GM12878 (cell line): Measurements from ENCODE around the gene CNN3. TPM values are rescaled to one million over a fixed set of nuclear protein-coding genes. Genes with fewer than 3 reads are reported as not detected.

Experiments
- ASH2L ChIP-seq: fragments of 300-600, 200-600 bp; sonication (generic); IDR thresholded peaks from 2 replicates; pipeline ENCODE4 v1.6.1; 2017; ENCODE audit warnings: low read depth, mild to moderate bottlenecking, borderline replicate concordance
- ATF7 ChIP-seq: fragments of 450-650 bp; IDR thresholded peaks from 2 replicates; pipeline ENCODE4 v1.6.1; 2016; ENCODE audit warnings: low read depth, mild to moderate bottlenecking
- CEBPB ChIP-seq, 2 experiments: fragments of 150-350 bp in 1 of 2; IDR thresholded peaks; 2 replicates each; pipeline ENCODE4 v1.6.1; 2012 to 2014; ENCODE audit warnings: low read depth in 2 of 2, low read length in 2 of 2, borderline replicate concordance in 1 of 2, inconsistent platforms in 1 of 2
- CREM ChIP-seq: IDR thresholded peaks from 2 replicates; pipeline ENCODE4 v1.6.1; 2014; ENCODE audit warnings: antibody characterized with exemption, low read depth
- FOS ChIP-seq: IDR thresholded peaks from 3 replicates; pipeline ENCODE4 v1.6.1; 2011; ENCODE audit warnings: borderline replicate concordance; ENCODE audit not compliant: insufficient read length; ENCODE audit errors: extremely low read depth
- IKZF2 ChIP-seq, 2 experiments: fragments of 450-650 bp; IDR thresholded peaks; 2 replicates each; pipeline ENCODE4 v1.6.1; 2017; ENCODE audit warnings: mild to moderate bottlenecking in 2 of 2, moderate library complexity in 2 of 2
- IRF4 ChIP-seq: IDR thresholded peaks from 2 replicates; pipeline ENCODE4 v1.6.1; 2011; ENCODE audit warnings: low read depth, low read length
- MEF2A ChIP-seq: IDR thresholded peaks from 2 replicates; pipeline ENCODE4 v1.6.1; 2011; ENCODE audit warnings: low read depth, mild to moderate bottlenecking, low read length, moderate library complexity; ENCODE audit not compliant: insufficient read depth
- MEF2B ChIP-seq: fragments of 450-650 bp; IDR thresholded peaks from 2 replicates; pipeline ENCODE4 v1.6.1; 2018; ENCODE audit warnings: mild to moderate bottlenecking, moderate library complexity; ENCODE audit not compliant: partially characterized antibody, poor library complexity, severe bottlenecking
- NFIC ChIP-seq: IDR thresholded peaks from 2 replicates; pipeline ENCODE4 v1.6.1; 2012; ENCODE audit warnings: low read depth, mild to moderate bottlenecking, inconsistent platforms, low read length, moderate library complexity
- NR2C2 ChIP-seq: IDR thresholded peaks from 2 replicates; pipeline ENCODE4 v1.6.1; 2011; ENCODE audit warnings: borderline replicate concordance, low read depth; ENCODE audit not compliant: control insufficient read depth, insufficient read length
- PML ChIP-seq: IDR thresholded peaks from 2 replicates; pipeline ENCODE4 v1.6.1; 2012; ENCODE audit warnings: low read length, inconsistent platforms
- SUZ12 ChIP-seq: fragments of 200-600 bp; sonication (generic); IDR thresholded peaks from one replicate; pipeline ENCODE4 v1.6.1; 2018; ENCODE audit warnings: antibody characterized with exemption, mild to moderate bottlenecking; ENCODE audit not compliant: unreplicated experiment
- TCF12 ChIP-seq: IDR thresholded peaks from 2 replicates; pipeline ENCODE4 v1.6.1; 2011; ENCODE audit warnings: low read depth, mild to moderate bottlenecking, low read length
- TCF7 ChIP-seq: IDR thresholded peaks from 2 replicates; pipeline ENCODE4 v1.6.1; 2014; ENCODE audit warnings: antibody characterized with exemption, borderline replicate concordance
- YBX1 ChIP-seq: fragments of 450-650 bp; IDR thresholded peaks from 2 replicates; pipeline ENCODE4 v1.6.1; 2016; ENCODE audit warnings: antibody characterized with exemption
- ZBTB40 ChIP-seq: fragments of 450-650 bp; IDR thresholded peaks from 2 replicates; pipeline ENCODE4 v1.6.1; 2016; ENCODE audit warnings: mild to moderate bottlenecking, moderate library complexity, borderline replicate concordance
- ZNF24 ChIP-seq: fragments of 450-650 bp; IDR thresholded peaks from 2 replicates; pipeline ENCODE4 v1.6.1; 2017; ENCODE audit warnings: antibody characterized with exemption, mild to moderate bottlenecking
- ZNF274 ChIP-seq: IDR thresholded peaks from one replicate; pipeline ENCODE4 v1.8.0; 2011; ENCODE audit not compliant: insufficient read length, insufficient read depth
- ZNF384 ChIP-seq: IDR thresholded peaks from 2 replicates; pipeline ENCODE4 v1.6.1; 2012; ENCODE audit warnings: low read depth, mild to moderate bottlenecking, low read length, improper control_type of control experiment, borderline replicate concordance
- polyA plus RNA-seq, 11 experiments: library from polyadenylated mRNA; depleted of rRNA in 4 of 11; unstranded in 6 of 11; stranded (reverse) in 5 of 11; fragments of >200 nt; fragmentation: Nextera tagmentation in 4 of 11; fragmentation: Illumina TruSeq in 1 of 11; extraction: Ambion mirVana in 4 of 11; extraction: Trizol in 1 of 11; gene quantifications; 1 replicate in 1 of 11; 2 replicates in 10 of 11; pipeline versions ENCODE4 v1.2.1 to v1.2.3, GENCODE V29; 2011 to 2016; ENCODE audit warnings: inconsistent platforms in 2 of 11, missing spikeins in 2 of 11, low read depth in 1 of 11
- total RNA-seq, 4 experiments: library from RNA; depleted of rRNA in 3 of 4; stranded (reverse); fragments of >200 nt in 3 of 4; fragmentation: Illumina TruSeq in 1 of 4; extraction: Trizol in 1 of 4; gene quantifications; 2 replicates each; pipeline versions ENCODE4 v1.2.1 to v1.2.3, GENCODE V29; 2013 to 2021
- TF ChIP-seq, protein P1 (sequence below): fragments of 450-650 bp; formaldehyde crosslinking; IDR thresholded peaks from 2 replicates; pipeline ENCODE4 v1.5.0; 2022; ENCODE audit warnings: mild to moderate bottlenecking, missing genetic modification characterization
- TF ChIP-seq, protein P2 (sequence below): fragments of 450-650 bp; IDR thresholded peaks from 2 replicates; pipeline ENCODE4 v1.6.1; 2014; ENCODE audit warnings: mild to moderate bottlenecking

Gene CNN3
- total and polyA plus RNA-seq, 10 of the 15 experiments (the other 5 are each of a cell fraction or from before 2014, with no cell fraction given) = 0.20 to 48.4 (median 34.3) TPM

- TF ChIP-seq, protein P1, sequence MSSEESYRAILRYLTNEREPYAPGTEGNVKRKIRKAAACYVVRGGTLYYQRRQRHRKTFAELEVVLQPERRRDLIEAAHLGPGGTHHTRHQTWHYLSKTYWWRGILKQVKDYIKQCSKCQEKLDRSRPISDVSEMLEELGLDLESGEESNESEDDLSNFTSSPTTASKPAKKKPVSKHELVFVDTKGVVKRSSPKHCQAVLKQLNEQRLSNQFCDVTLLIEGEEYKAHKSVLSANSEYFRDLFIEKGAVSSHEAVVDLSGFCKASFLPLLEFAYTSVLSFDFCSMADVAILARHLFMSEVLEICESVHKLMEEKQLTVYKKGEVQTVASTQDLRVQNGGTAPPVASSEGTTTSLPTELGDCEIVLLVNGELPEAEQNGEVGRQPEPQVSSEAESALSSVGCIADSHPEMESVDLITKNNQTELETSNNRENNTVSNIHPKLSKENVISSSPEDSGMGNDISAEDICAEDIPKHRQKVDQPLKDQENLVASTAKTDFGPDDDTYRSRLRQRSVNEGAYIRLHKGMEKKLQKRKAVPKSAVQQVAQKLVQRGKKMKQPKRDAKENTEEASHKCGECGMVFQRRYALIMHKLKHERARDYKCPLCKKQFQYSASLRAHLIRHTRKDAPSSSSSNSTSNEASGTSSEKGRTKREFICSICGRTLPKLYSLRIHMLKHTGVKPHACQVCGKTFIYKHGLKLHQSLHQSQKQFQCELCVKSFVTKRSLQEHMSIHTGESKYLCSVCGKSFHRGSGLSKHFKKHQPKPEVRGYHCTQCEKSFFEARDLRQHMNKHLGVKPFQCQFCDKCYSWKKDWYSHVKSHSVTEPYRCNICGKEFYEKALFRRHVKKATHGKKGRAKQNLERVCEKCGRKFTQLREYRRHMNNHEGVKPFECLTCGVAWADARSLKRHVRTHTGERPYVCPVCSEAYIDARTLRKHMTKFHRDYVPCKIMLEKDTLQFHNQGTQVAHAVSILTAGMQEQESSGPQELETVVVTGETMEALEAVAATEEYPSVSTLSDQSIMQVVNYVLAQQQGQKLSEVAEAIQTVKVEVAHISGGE (CRISPR knock-in tag) = no peak
- TF ChIP-seq IKZF2 (IDR thresholded peaks at IDR 0.05) = peak; percentile 97
- TF ChIP-seq CEBPB (IDR thresholded peaks at IDR 0.05; ENCODE audit: borderline replicate concordance in 1 of 2, low read depth in 2 of 2, low read length in 2 of 2) = no peak
- no peak for TF ChIP-seq MEF2A
- TF ChIP-seq PML = no peak
- TF ChIP-seq ZNF384 = peak; percentile 86
- TF ChIP-seq NR2C2 = no peak
- no peak for TF ChIP-seq YBX1
- peak; percentile 87 for TF ChIP-seq ATF7
- no peak for TF ChIP-seq SUZ12
- no peak for TF ChIP-seq MEF2B
- TF ChIP-seq, protein P2, sequence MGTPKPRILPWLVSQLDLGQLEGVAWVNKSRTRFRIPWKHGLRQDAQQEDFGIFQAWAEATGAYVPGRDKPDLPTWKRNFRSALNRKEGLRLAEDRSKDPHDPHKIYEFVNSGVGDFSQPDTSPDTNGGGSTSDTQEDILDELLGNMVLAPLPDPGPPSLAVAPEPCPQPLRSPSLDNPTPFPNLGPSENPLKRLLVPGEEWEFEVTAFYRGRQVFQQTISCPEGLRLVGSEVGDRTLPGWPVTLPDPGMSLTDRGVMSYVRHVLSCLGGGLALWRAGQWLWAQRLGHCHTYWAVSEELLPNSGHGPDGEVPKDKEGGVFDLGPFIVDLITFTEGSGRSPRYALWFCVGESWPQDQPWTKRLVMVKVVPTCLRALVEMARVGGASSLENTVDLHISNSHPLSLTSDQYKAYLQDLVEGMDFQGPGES = no peak
- peak; percentile 69; the same call in 1 of the 2 replicates for TF ChIP-seq NFIC
- no peak for TF ChIP-seq ZNF24
- peak; percentile 66; the same call in 1 of the 2 replicates for TF ChIP-seq ASH2L
- peak; percentile 55 for TF ChIP-seq ZBTB40
- TF ChIP-seq FOS = no peak
- TF ChIP-seq TCF12 = no peak
- peak; percentile 59; the same call in 1 of the 2 replicates for TF ChIP-seq CREM
- no peak for TF ChIP-seq TCF7
- no peak for TF ChIP-seq ZNF274
- 0 out of 2 replicates have a peak, but pooled peaks have one; percentile 33 for TF ChIP-seq IRF4
These were observed 35.7 kb upstream of the CNN3 start (continued) for GRCh38 chr1:94962409-94963265.
